Activated CD8-positive, alpha-beta memory T cell treated with anti-CD3 and anti-CD28 coated beads for 36 hours (primary cell): Measurements from ENCODE around the gene AKTIP. TPM values are rescaled to one million over a fixed set of nuclear protein-coding genes. Genes with fewer than 3 reads are reported as not detected.

Experiments used
- total RNA-seq, 2 experiments: library from RNA; stranded (reverse); gene quantifications; one replicate each; pipeline ENCODE4 v1.2.3, GENCODE V29; 2021

Gene AKTIP
- total RNA-seq, 2 experiments from 2014 or later, result 26.5 to 28.7 TPM

Other genes with a start within 250 kb of the AKTIP start
- 10 to 100 TPM; 47.0 to 49.6 TPM for gene RBL2, start 68.7 kb downstream of the AKTIP start, total RNA-seq
- gene RPGRIP1L, start 200.7 kb upstream of the AKTIP start, total RNA-seq, result 10 to 100 TPM; 11.2 to 11.4 TPM
- gene FTO, start 200.9 kb upstream of the AKTIP start, total RNA-seq, result 10 to 100 TPM; 49.5 to 52.8 TPM